GM21367 (cell line): Measurements from ENCODE around the gene ATP8B4.
"Not testable (repeated sequence)": the region's sequence is repeated elsewhere in the genome, so short reads cannot be mapped to it uniquely, and the experiment has no call there.

ENCODE experiments used
- ATAC-seq: cut with Tn5 transposase; IDR thresholded peaks from one replicate; pipeline ENCODE4 v1.9.1; 2021; ENCODE audit not compliant: unreplicated experiment

ATP8B4 gene

DNA sequence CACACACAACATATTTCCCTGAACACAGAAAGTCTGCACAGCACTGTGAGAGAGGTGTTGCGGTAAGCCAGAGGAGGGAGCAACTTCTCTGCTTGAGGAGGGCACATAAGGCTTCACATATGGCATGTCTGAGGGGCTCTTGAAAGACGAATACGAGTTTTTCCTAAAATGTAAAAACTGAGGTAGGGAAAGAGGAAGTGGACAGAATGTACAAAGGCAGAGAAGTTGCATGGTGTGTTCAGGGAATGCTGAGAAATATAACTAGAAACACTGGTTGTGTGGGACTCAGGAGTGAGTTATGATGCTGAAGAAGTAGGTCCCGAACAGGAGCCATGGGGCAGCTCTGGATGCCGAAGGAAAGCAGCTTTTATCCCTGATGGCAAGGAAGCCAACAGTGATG lies 22.8 kb upstream of the ATP8B4 start:
- no peak for ATAC-seq

DNA sequence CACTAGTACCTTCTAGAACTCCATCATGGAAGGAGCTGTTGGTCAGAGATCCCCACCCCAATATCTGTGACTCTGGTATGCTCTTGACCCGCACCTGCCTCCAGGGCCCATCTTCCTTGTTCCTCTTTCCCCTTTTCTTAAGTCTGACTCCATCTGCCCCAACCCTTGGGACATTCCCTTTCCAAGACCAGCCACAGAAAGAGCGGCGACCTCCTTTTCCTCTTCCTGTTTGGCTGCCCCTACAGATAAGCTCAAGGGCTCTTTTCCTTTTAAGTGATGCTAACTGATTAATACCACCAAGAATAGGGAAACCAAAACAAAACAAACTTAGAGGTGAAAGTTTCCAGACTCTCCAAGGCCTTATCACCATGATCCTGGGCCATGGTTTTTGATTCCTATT lies 21.9 kb upstream of the ATP8B4 start:
- ATAC-seq = no peak

GRCh38 chr15:50140098-50140497 lies 21.1 kb upstream of the ATP8B4 start:
- ATAC-seq = no peak

- no peak for ATAC-seq
Observed at GRCh38 chr15:50138391-50138790, 19.4 kb upstream of the ATP8B4 start.

DNA sequence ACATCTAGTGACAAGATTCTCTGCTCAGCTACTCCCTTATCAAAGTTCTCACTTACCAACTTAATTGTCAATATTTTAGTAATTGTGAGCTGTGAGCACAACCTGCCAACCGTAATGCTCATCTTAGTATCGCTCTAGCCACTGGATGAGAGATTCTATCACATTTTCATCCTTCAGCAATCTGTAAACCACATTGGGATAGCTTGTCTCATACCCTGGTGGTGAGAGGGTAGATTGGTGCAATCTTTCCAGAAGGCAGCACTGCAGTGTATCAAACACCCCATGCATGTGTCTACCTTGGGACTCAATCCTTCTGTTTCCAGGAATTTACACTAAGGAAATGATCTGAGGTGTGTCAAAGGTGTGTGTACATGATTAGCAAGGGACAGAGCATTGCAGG lies 18.9 kb upstream of the ATP8B4 start:
- no peak for ATAC-seq

DNA sequence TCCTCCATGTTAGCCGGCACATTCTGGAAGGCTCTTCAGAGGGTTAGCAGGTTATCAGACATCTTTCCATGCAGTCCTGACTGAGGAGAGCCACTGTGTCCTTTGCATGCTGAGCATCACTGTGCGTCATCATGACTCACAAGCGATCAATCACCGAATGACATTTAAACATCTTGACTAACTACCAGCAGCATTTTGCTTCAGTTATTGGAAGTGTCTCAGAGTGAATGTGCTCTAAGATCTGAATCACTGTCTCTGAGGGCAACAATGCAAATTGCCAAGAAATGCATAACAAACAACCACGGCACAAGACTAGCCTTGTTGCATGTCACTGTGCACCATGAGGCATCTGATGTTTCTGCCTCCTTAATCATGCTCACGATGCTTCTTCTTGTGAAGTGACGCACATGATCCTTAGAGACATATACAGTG lies 18.3 kb upstream of the ATP8B4 start:
- ATAC-seq = no peak

- ATAC-seq = peak; percentile 54
Observed at GRCh38 chr15:50135031-50135551, 16.1 kb upstream of the ATP8B4 start.

GRCh38 chr15:50134524-50135024 lies 15.5 kb upstream of the ATP8B4 start:
- peak; percentile 82 for ATAC-seq

GRCh38 chr15:50132251-50132984 lies 13.4 kb upstream of the ATP8B4 start:
- ATAC-seq = not testable (repeated sequence)

- no peak for ATAC-seq
Observed at GRCh38 chr15:50131617-50132016, 12.6 kb upstream of the ATP8B4 start.

DNA sequence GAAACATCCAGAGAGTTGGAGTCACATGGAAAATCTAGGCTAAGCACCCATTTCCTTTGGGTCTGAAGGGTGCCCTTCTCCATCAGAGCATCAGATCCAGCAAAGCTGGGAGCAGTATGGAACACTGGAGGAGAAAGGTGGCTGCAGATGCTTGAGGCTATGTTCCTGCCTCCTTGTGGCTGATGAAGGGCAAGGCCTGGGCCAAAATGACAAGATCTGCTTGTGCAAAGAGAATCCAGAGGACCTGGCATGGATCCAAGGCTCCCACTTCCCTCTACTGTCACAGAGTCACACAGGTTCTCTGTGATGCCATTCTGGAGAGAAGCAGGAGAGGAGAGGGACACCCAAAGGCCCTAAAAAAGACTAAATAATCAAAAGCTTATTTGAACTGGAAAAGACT lies 9.2 kb upstream of the ATP8B4 start:
- no peak for ATAC-seq

DNA sequence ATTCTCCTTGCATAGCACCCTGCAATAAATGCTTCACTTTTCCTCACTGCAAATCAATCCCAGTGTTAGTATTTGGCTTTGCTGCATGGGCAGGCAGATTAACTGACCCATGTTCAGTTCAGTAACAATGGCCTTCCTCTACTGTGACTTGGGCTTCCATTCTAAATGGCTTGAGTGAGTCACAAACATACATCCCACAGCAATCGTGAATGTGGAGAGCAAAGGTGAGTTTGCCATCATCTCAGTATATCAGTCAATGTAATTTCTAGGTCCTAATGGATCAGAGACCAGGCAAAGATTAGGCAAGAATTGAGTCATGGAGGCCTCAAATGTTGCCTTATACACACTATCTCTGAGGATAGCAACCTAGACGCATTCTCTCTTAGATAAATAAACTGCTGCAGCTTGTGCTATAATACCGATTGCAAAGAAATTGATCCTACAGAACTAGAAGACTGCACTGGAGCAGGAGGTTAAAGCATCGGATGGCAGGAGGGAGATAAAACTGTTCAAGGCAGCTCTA lies 8.3 kb upstream of the ATP8B4 start:
- ATAC-seq = no peak

- no peak for ATAC-seq
Observed at GRCh38 chr15:50126072-50126471, 7.0 kb upstream of the ATP8B4 start.

DNA sequence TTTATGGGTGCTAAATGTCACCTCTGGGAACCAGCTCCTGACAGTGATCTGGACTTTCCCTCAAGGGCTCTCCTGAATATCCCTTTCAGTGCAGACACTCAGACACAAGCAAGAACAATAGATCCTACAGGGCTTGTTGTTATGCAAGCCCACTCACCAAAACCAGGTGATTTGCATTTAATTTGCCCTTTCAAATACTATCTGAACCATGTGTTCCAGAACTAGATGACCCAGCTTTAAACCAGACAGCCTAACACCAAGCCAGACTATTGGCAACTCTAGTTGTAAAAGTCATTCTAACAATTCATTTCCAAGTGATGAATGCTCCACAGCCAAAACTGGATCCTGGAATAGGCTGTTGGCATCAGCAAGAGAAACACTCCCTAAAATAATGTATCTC lies 5.6 kb upstream of the ATP8B4 start:
- ATAC-seq = no peak

DNA sequence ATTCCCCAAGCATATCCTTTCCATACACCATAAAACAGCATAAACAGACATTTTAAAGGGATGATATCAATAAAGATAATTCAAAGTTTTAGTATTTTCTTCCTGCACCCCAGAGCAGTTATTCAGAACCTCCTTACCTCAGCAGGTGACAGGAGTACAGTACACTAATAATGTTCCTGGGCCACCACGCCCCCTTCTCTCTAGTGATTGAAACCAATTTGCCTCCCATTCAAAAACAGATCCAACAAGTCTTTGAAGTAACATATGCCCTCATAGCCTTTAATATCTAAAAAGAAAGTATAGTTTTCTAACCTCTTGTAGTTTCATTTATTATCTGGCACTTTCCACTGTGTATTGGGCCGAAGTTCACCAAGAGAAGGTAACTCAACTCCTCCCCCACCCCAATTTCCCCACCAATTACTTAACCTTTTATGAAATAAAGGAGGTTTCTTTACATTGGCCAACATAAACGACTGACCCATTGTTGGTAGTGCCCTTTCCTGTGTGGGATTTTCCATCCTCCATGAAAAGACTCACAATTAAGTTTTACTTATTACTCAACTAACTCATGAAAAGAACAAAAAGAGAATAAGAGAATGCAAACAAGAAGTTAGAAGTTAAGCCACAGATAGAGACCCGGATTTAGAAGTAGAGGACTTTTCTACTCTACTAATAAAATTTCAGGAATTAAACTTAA lies 5.0 kb upstream of the ATP8B4 start:
- ATAC-seq = no peak

DNA sequence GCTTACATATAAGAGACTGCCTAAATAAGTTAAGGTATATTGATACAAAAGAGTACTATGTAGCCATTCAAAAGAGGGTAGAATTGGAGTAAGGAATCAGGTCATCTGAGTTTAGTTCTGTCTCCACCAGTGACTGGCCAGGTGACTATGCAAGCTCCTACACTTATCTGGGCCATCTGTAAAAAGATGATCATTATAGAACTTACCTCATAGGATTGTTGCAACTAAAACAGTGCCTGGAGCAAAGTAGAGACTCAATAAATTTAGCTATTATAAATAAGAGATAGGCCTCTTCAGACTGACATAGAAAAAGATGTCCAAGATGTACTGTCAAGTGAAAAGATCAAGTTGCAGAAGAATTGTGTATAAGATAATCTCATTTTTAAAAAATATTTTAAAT lies 1.7 kb upstream of the ATP8B4 start:
- no peak for ATAC-seq

DNA sequence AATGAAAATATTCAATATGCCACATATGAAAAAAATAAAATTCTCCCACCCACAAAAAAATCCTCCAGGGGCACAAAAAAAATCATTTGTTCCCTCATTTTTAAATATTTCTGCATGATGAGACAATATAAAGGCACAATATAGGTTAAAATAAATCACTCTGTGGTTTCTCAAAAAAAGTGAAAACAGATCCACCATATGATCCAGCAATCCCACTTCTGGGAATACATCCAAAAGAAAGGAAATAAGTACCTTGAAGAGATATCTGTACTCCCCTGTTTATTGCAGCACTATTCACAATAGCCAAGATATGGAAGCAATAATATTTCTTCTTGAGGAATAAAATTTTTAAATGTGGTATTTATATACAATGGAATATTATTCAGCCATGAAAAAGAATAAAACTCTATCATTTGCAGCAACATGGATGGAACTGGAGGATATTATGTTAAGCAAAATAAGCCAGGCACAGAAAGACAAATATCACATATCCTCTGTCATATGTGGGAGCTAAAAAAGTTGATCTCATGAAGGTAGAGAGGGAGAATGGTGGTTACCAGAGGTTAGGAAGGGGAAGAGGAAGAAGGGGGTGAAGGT lies 1.5 kb downstream of the ATP8B4 start:
- no peak for ATAC-seq

DNA sequence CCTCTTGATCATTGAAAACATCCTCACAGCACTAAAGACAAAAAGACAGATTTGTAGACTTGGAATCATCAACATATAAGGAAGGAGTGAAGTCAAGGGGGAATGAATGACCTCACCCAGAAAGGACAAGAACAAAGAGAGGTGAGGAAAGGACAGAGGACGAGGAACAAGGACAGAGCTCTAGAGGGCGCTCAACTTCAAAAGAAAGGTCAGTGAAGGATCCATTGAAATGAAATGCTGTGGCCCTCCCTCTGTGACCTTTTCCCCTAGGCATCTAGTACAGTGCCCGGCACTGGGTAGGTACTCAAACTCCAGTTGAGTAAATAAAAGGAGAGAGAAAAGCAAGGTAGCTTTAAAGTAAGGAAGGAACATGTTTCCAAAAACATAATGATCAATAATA lies 2.6 kb downstream of the ATP8B4 start:
- ATAC-seq = no peak

DNA sequence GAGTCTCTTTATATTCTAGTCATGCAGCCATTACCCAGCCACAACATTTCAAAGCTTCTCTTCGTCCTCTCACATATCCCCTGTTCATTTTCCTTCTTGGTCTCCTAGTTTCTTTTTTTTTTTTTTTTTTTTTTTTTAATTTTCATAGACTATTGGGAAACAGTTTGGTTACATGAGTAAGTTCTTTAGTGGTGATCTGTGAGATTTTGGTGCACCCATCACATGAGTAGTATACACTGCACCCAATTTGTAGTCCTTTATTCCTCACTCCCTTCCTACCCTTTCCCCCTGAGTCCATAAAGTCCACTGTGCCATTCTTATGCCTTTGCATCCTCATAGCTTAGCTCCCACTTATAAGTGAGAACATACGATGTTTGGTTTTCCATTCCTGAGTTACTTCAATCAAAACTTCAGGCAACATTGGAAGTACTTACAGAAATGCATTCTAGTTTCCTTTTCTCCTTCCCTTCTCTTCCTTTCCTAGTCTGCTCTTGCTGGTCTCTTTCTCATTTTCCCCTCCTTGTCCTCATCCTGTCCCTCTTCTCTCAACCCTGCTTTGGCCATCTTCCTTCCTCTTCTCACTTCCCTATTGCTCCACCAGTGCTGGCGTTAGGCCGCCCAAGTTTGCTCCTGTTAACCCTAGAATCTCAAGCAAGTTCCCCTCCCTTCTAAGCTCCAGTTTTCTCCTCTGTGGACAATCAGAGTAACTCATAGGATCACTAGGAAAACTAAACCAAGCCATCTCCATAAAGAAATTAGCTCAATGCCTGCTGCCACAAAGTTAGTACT lies 4.8 kb downstream of the ATP8B4 start:
- ATAC-seq = no peak

DNA sequence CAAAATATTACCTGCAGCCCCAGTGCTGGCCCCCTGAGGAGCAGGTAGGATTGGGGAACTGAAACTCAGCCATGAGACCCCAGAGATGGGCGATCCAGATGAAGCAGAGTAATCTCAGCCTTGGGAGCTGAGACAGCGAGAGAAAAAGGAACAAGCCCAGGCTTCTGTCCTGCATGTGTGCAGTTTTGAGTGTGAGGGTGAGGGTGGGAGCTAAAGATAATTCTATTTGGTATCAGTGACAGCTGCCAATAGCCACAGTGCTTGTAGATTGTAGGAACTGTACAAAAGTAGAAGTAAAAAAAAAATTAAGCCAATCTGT lies 5.9 kb downstream of the ATP8B4 start:
- ATAC-seq = no peak
